Measurements from ENCODE around the gene ETV3L. TPM values are rescaled to one million over a fixed set of nuclear protein-coding genes. Genes with fewer than 3 reads are reported as not detected.

The ETV3L gene
- total and polyA plus RNA-seq, 2 donors from 2014 or later, result not detected

GRCh38 chr1:157137408-157138219 is 38.0 kb upstream of the ETV3L start:
- FAIRE-seq, result no peak
- H3K4me1 ChIP-seq (ENCODE audit: control insufficient read depth in 2 of 3, insufficient read depth in 2 of 3, low read depth in 1 of 3, low read length in 3 of 3), result peaks cover 0 to 18% (median 10%) of the 10 kb centered on the region in 3 donors

DNA sequence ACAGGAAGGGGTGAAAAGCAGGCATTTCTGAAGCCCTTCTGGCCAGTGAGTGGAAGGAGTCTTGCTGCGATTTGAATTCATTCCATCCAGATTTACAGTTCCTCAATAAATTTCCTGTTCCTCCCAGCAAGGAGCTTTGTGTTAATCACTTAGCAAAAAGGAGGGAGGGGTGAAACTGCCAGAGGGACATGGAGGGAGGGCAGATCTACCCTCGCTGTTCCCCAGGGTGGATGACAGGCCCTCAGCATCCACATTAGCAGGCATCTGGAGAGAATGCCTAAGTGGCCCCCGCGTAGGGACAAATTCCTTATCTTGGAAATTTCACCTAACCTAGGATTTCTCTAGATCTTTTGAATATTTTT is 37.4 kb upstream of the ETV3L start:
- Histone ChIP-seq H3K4me3 (ENCODE audit: low read length in 3 of 3) (peak overlapping the region; percentile 86 to 88 (median 87)), H3K27me3 (ENCODE audit: control insufficient read depth, insufficient read depth, low read length) (no peaks in the 10 kb centered on the region), H3K9me3 (ENCODE audit: control insufficient read depth in 2 of 3, insufficient read depth in 1 of 3, low read length in 3 of 3) (no peaks in the 10 kb centered on the region), H3K27ac (ENCODE audit: low read depth in 2 of 2, low read length in 2 of 2) (no peak overlapping the region), H3K4me1 (ENCODE audit: control insufficient read depth in 2 of 3, insufficient read depth in 2 of 3, low read depth in 1 of 3, low read length in 3 of 3) (peaks cover 0 to 18% (median 10%) of the 10 kb centered on the region in 3 donors), H3K9ac (ENCODE audit: low read length in 3 of 3) (peak overlapping the region; percentile 82 to 90 (median 88)), H3K36me3 (ENCODE audit: control insufficient read depth in 2 of 3, insufficient read depth in 3 of 3, low read length in 3 of 3) (peaks cover 8 to 37% (median 23%) of the 10 kb centered on the region in 3 donors)
- FAIRE-seq (no peak), DNase-seq (peak in 1 of 5 donors; percentile 34)
- no peak for TF ChIP-seq CTCF (IDR thresholded peaks at IDR 0.05; ENCODE audit: borderline replicate concordance, extremely low read depth, insufficient read depth)
- intact Hi-C loops (cut with DNase I), result no loop called here

More at GRCh38 chr1:157137408-157138219, 38.0 kb upstream of the ETV3L start:
- Histone ChIP-seq H3K27me3 (ENCODE audit: control insufficient read depth, insufficient read depth, low read length) (no peaks in the 10 kb centered on the region), H3K9ac (ENCODE audit: low read length in 3 of 3) (peak overlapping the region; percentile 82 to 90 (median 88)), H3K27ac (ENCODE audit: low read depth in 2 of 2, low read length in 2 of 2) (peak overlapping the region; percentile 96 to 98), H3K4me3 (ENCODE audit: low read length in 3 of 3) (peak overlapping the region; percentile 86 to 88 (median 87)), H3K36me3 (ENCODE audit: control insufficient read depth in 2 of 3, insufficient read depth in 3 of 3, low read length in 3 of 3) (peaks cover 8 to 32% (median 23%) of the 10 kb centered on the region in 3 donors), H3K9me3 (ENCODE audit: control insufficient read depth in 2 of 3, insufficient read depth in 1 of 3, low read length in 3 of 3) (no peaks in the 10 kb centered on the region)
- TF ChIP-seq CTCF (IDR thresholded peaks at IDR 0.05; ENCODE audit: borderline replicate concordance, extremely low read depth, insufficient read depth), result no peak
- peak in 3 of 5 donors; percentile 21 to 42 (median 40) for DNase-seq
- intact Hi-C loops (cut with DNase I), result no loop called here

- Histone ChIP-seq H3K36me3 (ENCODE audit: control insufficient read depth in 2 of 3, insufficient read depth in 3 of 3, low read length in 3 of 3) (peaks cover 8 to 44% (median 23%) of the 10 kb centered on the region in 3 donors), H3K4me1 (ENCODE audit: control insufficient read depth in 2 of 3, insufficient read depth in 2 of 3, low read depth in 1 of 3, low read length in 3 of 3) (peaks cover 0 to 18% (median 10%) of the 10 kb centered on the region in 3 donors), H3K9me3 (ENCODE audit: control insufficient read depth in 2 of 3, insufficient read depth in 1 of 3, low read length in 3 of 3) (no peaks in the 10 kb centered on the region), H3K4me3 (ENCODE audit: low read length in 3 of 3) (no peak overlapping the region), H3K27ac (ENCODE audit: low read depth in 2 of 2, low read length in 2 of 2) (no peak overlapping the region), H3K9ac (ENCODE audit: low read length in 3 of 3) (no peak overlapping the region), H3K27me3 (ENCODE audit: control insufficient read depth, insufficient read depth, low read length) (no peaks in the 10 kb centered on the region)
- FAIRE-seq (no peak), DNase-seq (no peak)
- TF ChIP-seq CTCF (IDR thresholded peaks at IDR 0.05; ENCODE audit: borderline replicate concordance, extremely low read depth, insufficient read depth), result no peak
- intact Hi-C loops (cut with DNase I), result no loop called here
Observed at GRCh38 chr1:157136133-157136532, 36.5 kb upstream of the ETV3L start.

Measured in kidney (tissue), 14 donors.